HepG2 (cell line): ENCODE results near the gene LUZP2. TPM values are rescaled to one million over a fixed set of nuclear protein-coding genes. Genes with fewer than 3 reads are reported as not detected.

Source experiments
- ATAC-seq: fragments of 200-7000 bp; cut with Tn5 transposase; 3 replicates; pipeline ENCODE4 v1.9.1; 2020; ENCODE audit warnings: mild to moderate bottlenecking, moderate library complexity
- BruUV-seq: library from RNA; stranded (reverse); fragments of 400-500 nt; replicated peaks from 2 replicates; lab custom pipeline; 2021; lab: Mats Ljungman, UMichigan
- CTCF ChIA-PET: fragments of 300-600 bp; formaldehyde crosslinking; extraction: SDS; loops from one replicate; lab custom pipeline; 2021; ENCODE audit warnings: low total read pairs, inconsistent platforms, low intra/inter-chr PET ratio; lab: Yijun Ruan, JAX
- POLR2A ChIA-PET: fragments of 350-600 bp; sonication (Branson Sonifier 250); formaldehyde crosslinking; loops from one replicate; lab custom pipeline; 2020; ENCODE audit warnings: antibody characterized with exemption, inconsistent platforms; lab: Yijun Ruan, JAX
- DNase-seq: peaks from one replicate; pipeline ENCODE4 v3.0.0-alpha.2; 2015; ENCODE audit warnings: low spot score
- FAIRE-seq: peaks from 3 replicates; lab custom pipeline; 2011; peaks lifted over from hg19 to GRCh38; lab: Jason Lieb, UNC
- H2AFZ ChIP-seq: one replicate; pipeline ENCODE4 v1.6.1; 2011; ENCODE audit warnings: low read length, inconsistent platforms
- H3K27ac ChIP-seq: fragments of 300-600 bp; 3 replicates; pipeline ENCODE4 v1.8.0; 2011; ENCODE audit warnings: mixed run types, mild to moderate bottlenecking, mixed read lengths, low read length, inconsistent platforms; ENCODE audit not compliant: insufficient read depth; ENCODE audit errors: extremely low read length
- H3K27me3 ChIP-seq, 2 experiments: fragments of 200-600 bp in 1 of 2; 2 replicates in 1 of 2; 3 replicates in 1 of 2; pipeline versions ENCODE4 v1.6.0 to v1.8.0; 2011; ENCODE audit warnings: low read length in 2 of 2, mild to moderate bottlenecking in 2 of 2, moderate library complexity in 2 of 2, inconsistent platforms in 1 of 2; ENCODE audit not compliant: insufficient read depth in 2 of 2, control insufficient read depth in 1 of 2
- H3K36me3 ChIP-seq, 2 experiments: fragments of 200-600 bp in 1 of 2; replicated peaks in 1 of 2; 2 replicates in 1 of 2; 3 replicates in 1 of 2; pipeline versions ENCODE4 v1.5.1 to v1.8.0; 2011; ENCODE audit warnings: low read length in 2 of 2, inconsistent platforms in 1 of 2; ENCODE audit not compliant: insufficient read depth in 2 of 2, control insufficient read depth in 1 of 2
- H3K4me1 ChIP-seq: 2 replicates; pipeline ENCODE4 v1.5.1; 2012; ENCODE audit warnings: low read length, inconsistent platforms; ENCODE audit not compliant: insufficient read depth
- H3K4me2 ChIP-seq: 2 replicates; pipeline ENCODE4 v1.6.0; 2011; ENCODE audit warnings: low read depth, low read length, inconsistent platforms
- H3K4me3 ChIP-seq, 3 experiments: fragments of 200-600 bp in 1 of 3; sonication (generic), shearing (Covaris generic) in 1 of 3; replicated peaks in 1 of 3; 2 replicates each; pipeline ENCODE4 v1.5.1; 2011 to 2016; ENCODE audit warnings: low read length in 3 of 3, inconsistent platforms in 2 of 3, low read depth in 2 of 3, mild to moderate bottlenecking in 2 of 3, control low read depth in 1 of 3, mixed read lengths in 1 of 3; ENCODE audit not compliant: insufficient read depth in 1 of 3
- H3K79me2 ChIP-seq: one replicate; pipeline ENCODE4 v1.6.1; 2011; ENCODE audit warnings: low read length, inconsistent platforms; ENCODE audit not compliant: insufficient read depth
- H3K9ac ChIP-seq: 2 replicates; pipeline ENCODE4 v1.6.0; 2011; ENCODE audit warnings: mild to moderate bottlenecking, low read depth, low read length, inconsistent platforms; ENCODE audit not compliant: insufficient read depth
- H3K9me3 ChIP-seq: 2 replicates; pipeline ENCODE4 v1.5.1; 2012; ENCODE audit warnings: mild to moderate bottlenecking, low read length
- H4K20me1 ChIP-seq: 2 replicates; pipeline ENCODE4 v1.6.0; 2011; ENCODE audit warnings: inconsistent platforms, mild to moderate bottlenecking, low read length, moderate library complexity; ENCODE audit not compliant: insufficient read depth
- E2F5 ChIP-seq: sonication (generic); formaldehyde crosslinking; conservative IDR thresholded peaks from 2 replicates; pipeline ENCODE4 v1.4.0; 2020; ENCODE audit warnings: missing genetic modification reagents
- GPN1 ChIP-seq: sonication (generic); formaldehyde crosslinking; IDR thresholded peaks from 2 replicates; pipeline ENCODE4 v1.5.1; 2020; ENCODE audit warnings: missing genetic modification reagents, borderline replicate concordance
- HMGXB3 ChIP-seq: sonication (generic); formaldehyde crosslinking; IDR thresholded peaks from 2 replicates; pipeline ENCODE4 v1.4.0; 2020; ENCODE audit warnings: missing genetic modification reagents, borderline replicate concordance
- KAT7 ChIP-seq: IDR thresholded peaks from 2 replicates; pipeline ENCODE4 v1.6.1; 2018; ENCODE audit warnings: borderline replicate concordance, missing compliant biosample characterization
- NFKB2 ChIP-seq: sonication (generic); formaldehyde crosslinking; IDR thresholded peaks from 2 replicates; pipeline ENCODE4 v1.4.0; 2020; ENCODE audit warnings: missing genetic modification reagents, borderline replicate concordance
- NFRKB ChIP-seq: fragments of 450-650 bp; IDR thresholded peaks from 2 replicates; pipeline ENCODE4 v1.6.1; 2017
- SP1 ChIP-seq, 2 experiments: fragments of 450-650 bp in 1 of 2; sonication (generic) in 1 of 2; formaldehyde crosslinking in 1 of 2; IDR thresholded peaks; 2 replicates each; pipeline versions ENCODE4 v1.4.0 to v1.6.1; 2016 to 2020; ENCODE audit warnings: missing genetic modification reagents in 1 of 2
- ZHX1 ChIP-seq: sonication (generic); formaldehyde crosslinking; IDR thresholded peaks from 2 replicates; pipeline ENCODE4 v1.8.1; 2022; ENCODE audit warnings: low read depth, mild to moderate bottlenecking, missing genetic modification reagents
- ZNF235 ChIP-seq: sonication (generic); formaldehyde crosslinking; IDR thresholded peaks from 2 replicates; pipeline ENCODE4 v1.8.1; 2023; ENCODE audit warnings: mild to moderate bottlenecking, missing genetic modification reagents, borderline replicate concordance
- ZNF264 ChIP-seq: sonication (generic); formaldehyde crosslinking; IDR thresholded peaks from 2 replicates; pipeline ENCODE4 v1.4.0; 2020; ENCODE audit warnings: missing genetic modification reagents
- ZNF44 ChIP-seq: sonication (generic); formaldehyde crosslinking; IDR thresholded peaks from 2 replicates; pipeline ENCODE4 v1.5.1; 2020; ENCODE audit warnings: mild to moderate bottlenecking, missing genetic modification reagents
- ZNF577 ChIP-seq: sonication (generic); formaldehyde crosslinking; IDR thresholded peaks from 2 replicates; pipeline ENCODE4 v1.4.0; 2020; ENCODE audit warnings: mild to moderate bottlenecking, low read depth, missing genetic modification reagents, borderline replicate concordance
- ZNF614 ChIP-seq: IDR thresholded peaks from 2 replicates; pipeline ENCODE4 v1.6.1; 2018; ENCODE audit warnings: missing biosample characterization, missing genetic modification reagents, inconsistent platforms, borderline replicate concordance
- WGBS: methylation state at CpG from one replicate; pipeline ENCODE4 v1.1.6; 2017; ENCODE audit warnings: low lambda C conversion rate; 5-methylcytosine and 5-hydroxymethylcytosine counted together
- in situ Hi-C: cut with HindIII; loops from 2 replicates; pipeline ENCODE4 v1.10.0; 2017; ENCODE audit warnings: low pct_unique_long_range_greater_than_20kb; ENCODE audit not compliant: extremely low pct_ligation_motif_present
- intact Hi-C: fragments of 100-400 bp; cut with micrococcal nuclease; formaldehyde crosslinking; loops from one replicate; pipeline ENCODE4 v1.10.0; 2022; ENCODE audit not compliant: unreplicated experiment
- polyA plus RNA-seq, 8 experiments: library from polyadenylated mRNA; depleted of rRNA in 3 of 8; stranded (reverse) in 7 of 8; unstranded in 1 of 8; fragments of >200 nt; fragmentation: Illumina TruSeq in 4 of 8; extraction: Trizol in 4 of 8; gene quantifications; 2 replicates each; pipeline versions ENCODE4 v1.2.1 to v1.2.3, GENCODE V29; 2011 to 2016; ENCODE audit warnings: low read depth in 4 of 8, missing spikeins in 1 of 8, mixed read lengths in 1 of 8; ENCODE audit not compliant: insufficient read depth in 1 of 8
- total RNA-seq, 5 experiments: library from RNA; depleted of rRNA; stranded (reverse); fragments of >200 nt; fragmentation: Illumina TruSeq; extraction: Trizol; gene quantifications; 2 replicates each; pipeline ENCODE4 v1.2.3, GENCODE V29; 2016; ENCODE audit warnings: low read depth in 1 of 5

Gene LUZP2
- total and polyA plus RNA-seq, 2 of the 13 experiments (the other 11 are each of a cell fraction or from before 2014, with no cell fraction given) = not detected

- ChIA-PET CTCF (no interaction called here), POLR2A (no interaction called here)
Measured at GRCh38 chr11:24513479-24514218, 16.8 kb downstream of the LUZP2 start.

More at GRCh38 chr11:24513479-24514218, 16.8 kb downstream of the LUZP2 start:
- Histone ChIP-seq H3K79me2 (no peaks in the 10 kb centered on the region), H3K4me1 (no peaks in the 10 kb centered on the region), H3K27ac (no peak overlapping the region), H3K9me3 (no peaks in the 10 kb centered on the region), H3K9ac (no peak overlapping the region), H3K36me3 (no peaks in the 10 kb centered on the region), H3K4me3 (no peak overlapping the region), H4K20me1 (no peaks in the 10 kb centered on the region), H3K27me3 (no peaks in the 10 kb centered on the region), H3K4me2 (no peak overlapping the region), H2AFZ (no peak overlapping the region)
- FAIRE-seq (no peak), DNase-seq (no peak), ATAC-seq (no peak)
- TF ChIP-seq SP1 (IDR thresholded peaks at IDR 0.05) (no peak), SP1 (CRISPR knock-in tag; IDR thresholded peaks at IDR 0.05) (no peak), NFKB2 (no peak), HMGXB3 (no peak), ZNF614 (CRISPR knock-in tag) (no peak), NFRKB (no peak), ZHX1 (no peak), ZNF44 (CRISPR knock-in tag) (no peak), ZNF264 (CRISPR knock-in tag) (no peak), KAT7 (no peak), GPN1 (CRISPR knock-in tag) (no peak), E2F5 (no peak), ZNF235 (CRISPR knock-in tag) (no peak), ZNF577 (CRISPR knock-in tag) (no peak)
- intact Hi-C loops (no loop called here), in situ Hi-C loops (no loop called here)
- no TSS peak for BruUV-seq
- WGBS = 1% methylated on average over 3 of the region's 3 CpGs
